Mononuclear cell (primary cell): ENCODE measurements around the gene TMEM135. TPM values are rescaled to one million over a fixed set of nuclear protein-coding genes. Genes with fewer than 3 reads are reported as not detected.
"Not testable (repeated sequence)": the region's sequence is repeated elsewhere in the genome, so short reads cannot be mapped to it uniquely, and the experiment has no call there.

Source experiments
- H3K27me3 ChIP-seq: 2 replicates; pipeline ENCODE4 v1.6.0; 2011; ENCODE audit warnings: low read length, control low read depth; ENCODE audit not compliant: insufficient read depth
- H3K4me1 ChIP-seq: 2 replicates; pipeline ENCODE4 v1.5.1; 2011; ENCODE audit warnings: mild to moderate bottlenecking, low read length, control low read depth; ENCODE audit not compliant: insufficient read depth
- H3K4me3 ChIP-seq: 2 replicates; pipeline ENCODE4 v1.5.1; 2011; ENCODE audit warnings: mild to moderate bottlenecking, low read length, moderate library complexity
- H3K9me3 ChIP-seq: 2 replicates; pipeline ENCODE4 v1.5.1; 2011; ENCODE audit warnings: low read depth, mild to moderate bottlenecking, control low read depth, low read length
- total RNA-seq: library from RNA; depleted of rRNA; stranded (reverse); fragments of >200 nt; gene quantifications from one replicate; pipeline ENCODE4 v1.2.3, GENCODE V29; 2012

The TMEM135 gene
- total RNA-seq, 1 donor, result 10.6 TPM

- H3K4me3 ChIP-seq, result no peak overlapping the region
- H3K27me3 ChIP-seq, result no peaks in the 10 kb centered on the region
- peaks cover 11% of the 10 kb centered on the region for H3K9me3 ChIP-seq
- no peaks in the 10 kb centered on the region for H3K4me1 ChIP-seq
These were observed 138.3 kb downstream of the TMEM135 start for GRCh38 chr11:87176044-87176443.

GRCh38 chr11:87179621-87180020 lies 141.9 kb downstream of the TMEM135 start:
- Histone ChIP-seq H3K27me3 (no peaks in the 10 kb centered on the region), H3K4me3 (no peak overlapping the region), H3K4me1 (no peaks in the 10 kb centered on the region), H3K9me3 (peaks cover 11% of the 10 kb centered on the region)

- Histone ChIP-seq H3K4me1 (no peaks in the 10 kb centered on the region), H3K9me3 (peaks cover 11% of the 10 kb centered on the region), H3K4me3 (no peak overlapping the region), H3K27me3 (no peaks in the 10 kb centered on the region)
These were observed 143.0 kb downstream of the TMEM135 start for GRCh38 chr11:87180742-87181141.

- Histone ChIP-seq H3K4me1 (no peaks in the 10 kb centered on the region), H3K9me3 (peaks cover 11% of the 10 kb centered on the region), H3K4me3 (no peak overlapping the region), H3K27me3 (no peaks in the 10 kb centered on the region)
These were observed 143.4 kb downstream of the TMEM135 start for GRCh38 chr11:87181143-87181542.

GRCh38 chr11:87185228-87185627 lies 147.5 kb downstream of the TMEM135 start:
- Histone ChIP-seq H3K27me3 (no peaks in the 10 kb centered on the region), H3K4me1 (no peaks in the 10 kb centered on the region), H3K9me3 (no peaks in the 10 kb centered on the region)

GRCh38 chr11:87187076-87187475 lies 149.3 kb downstream of the TMEM135 start:
- Histone ChIP-seq H3K4me3 (no peak overlapping the region), H3K27me3 (no peaks in the 10 kb centered on the region), H3K9me3 (no peaks in the 10 kb centered on the region), H3K4me1 (no peaks in the 10 kb centered on the region)

More at GRCh38 chr11:87185228-87185627, 147.5 kb downstream of the TMEM135 start:
- no peak overlapping the region for H3K4me3 ChIP-seq

GRCh38 chr11:87187930-87188329 lies 150.2 kb downstream of the TMEM135 start:
- H3K27me3 ChIP-seq, result no peaks in the 10 kb centered on the region
- H3K4me1 ChIP-seq, result no peaks in the 10 kb centered on the region
- no peak overlapping the region for H3K4me3 ChIP-seq
- no peaks in the 10 kb centered on the region for H3K9me3 ChIP-seq

- not testable (repeated sequence) for H3K27me3 ChIP-seq, H3K4me1 ChIP-seq, H3K4me3 ChIP-seq, H3K9me3 ChIP-seq
These were observed 150.7 kb downstream of the TMEM135 start for GRCh38 chr11:87188396-87188795.

GRCh38 chr11:87188921-87189320 lies 151.2 kb downstream of the TMEM135 start:
- H3K27me3 ChIP-seq, H3K4me1 ChIP-seq, H3K4me3 ChIP-seq, H3K9me3 ChIP-seq: not testable (repeated sequence)

GRCh38 chr11:87190071-87190470 lies 152.3 kb downstream of the TMEM135 start:
- no peaks in the 10 kb centered on the region for H3K4me1 ChIP-seq
- H3K27me3 ChIP-seq, result no peaks in the 10 kb centered on the region
- H3K4me3 ChIP-seq, result no peak overlapping the region
- no peaks in the 10 kb centered on the region for H3K9me3 ChIP-seq

GRCh38 chr11:87193756-87194470 lies 156.2 kb downstream of the TMEM135 start:
- H3K27me3 ChIP-seq, result no peaks in the 10 kb centered on the region

GRCh38 chr11:87194985-87195820 lies 157.5 kb downstream of the TMEM135 start:
- Histone ChIP-seq H3K9me3 (no peaks in the 10 kb centered on the region), H3K4me1 (no peaks in the 10 kb centered on the region), H3K4me3 (no peak overlapping the region), H3K27me3 (no peaks in the 10 kb centered on the region)

More at GRCh38 chr11:87193756-87194470, 156.2 kb downstream of the TMEM135 start:
- Histone ChIP-seq H3K4me3 (no peak overlapping the region), H3K9me3 (no peaks in the 10 kb centered on the region), H3K4me1 (no peaks in the 10 kb centered on the region)

- Histone ChIP-seq H3K4me1 (no peaks in the 10 kb centered on the region), H3K27me3 (no peaks in the 10 kb centered on the region), H3K4me3 (no peak overlapping the region), H3K9me3 (no peaks in the 10 kb centered on the region)
These were observed 160.6 kb downstream of the TMEM135 start for GRCh38 chr11:87198266-87198881.

GRCh38 chr11:87201376-87201775 lies 163.6 kb downstream of the TMEM135 start:
- no peak overlapping the region for H3K4me3 ChIP-seq
- no peaks in the 10 kb centered on the region for H3K4me1 ChIP-seq
- H3K9me3 ChIP-seq, result no peaks in the 10 kb centered on the region
- H3K27me3 ChIP-seq, result no peaks in the 10 kb centered on the region

- H3K27me3 ChIP-seq, result no peaks in the 10 kb centered on the region
- no peaks in the 10 kb centered on the region for H3K4me1 ChIP-seq
- no peak overlapping the region for H3K4me3 ChIP-seq
- no peaks in the 10 kb centered on the region for H3K9me3 ChIP-seq
These were observed 166.3 kb downstream of the TMEM135 start for GRCh38 chr11:87203907-87204602.
